ENCODE measurements around the gene SPRED2.
"Not testable (repeated sequence)": the region's sequence is repeated elsewhere in the genome, so short reads cannot be mapped to it uniquely, and the experiment has no call there.

SPRED2 gene

DNA sequence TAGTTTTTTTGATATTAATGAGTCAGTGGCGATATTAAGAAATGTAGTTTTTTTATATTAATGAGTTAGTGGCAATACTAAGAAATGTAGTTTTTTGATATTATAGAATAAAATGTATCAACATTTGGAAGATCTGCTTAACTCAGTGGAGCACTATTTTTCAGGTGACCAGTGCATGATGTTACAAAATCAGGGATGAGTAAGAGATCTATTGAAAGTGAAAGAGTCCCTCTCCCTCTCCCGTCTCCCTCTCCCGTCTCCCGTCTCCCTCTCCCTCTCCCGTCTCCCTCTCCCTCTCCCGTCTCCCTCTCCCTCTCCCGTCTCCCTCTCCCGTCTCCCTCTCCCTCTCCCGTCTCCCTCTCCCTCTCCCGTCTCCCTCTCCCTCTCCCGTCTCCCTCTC lies 94.5 kb downstream of the SPRED2 start:
- not testable (repeated sequence) for DNase-seq

DNA sequence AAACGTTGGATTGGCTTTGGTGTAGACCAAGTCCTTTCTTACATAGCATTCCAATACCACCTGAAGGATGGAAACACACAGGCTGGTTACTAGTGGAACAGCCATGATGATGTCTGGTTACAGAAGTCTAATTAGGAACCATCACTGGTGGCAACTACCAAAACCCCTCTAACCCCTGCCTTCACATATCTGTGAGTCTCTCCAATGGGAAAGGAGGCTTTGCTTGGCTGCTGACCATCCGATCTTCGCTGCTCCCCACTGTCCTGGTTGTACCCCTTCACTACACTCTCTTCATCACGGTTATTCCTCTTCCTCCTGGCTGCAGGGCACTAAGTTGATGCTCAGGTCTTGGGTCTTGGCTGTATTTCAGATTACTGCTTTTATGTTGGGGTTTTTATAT lies 97.7 kb downstream of the SPRED2 start:
- no peak for DNase-seq

DNA sequence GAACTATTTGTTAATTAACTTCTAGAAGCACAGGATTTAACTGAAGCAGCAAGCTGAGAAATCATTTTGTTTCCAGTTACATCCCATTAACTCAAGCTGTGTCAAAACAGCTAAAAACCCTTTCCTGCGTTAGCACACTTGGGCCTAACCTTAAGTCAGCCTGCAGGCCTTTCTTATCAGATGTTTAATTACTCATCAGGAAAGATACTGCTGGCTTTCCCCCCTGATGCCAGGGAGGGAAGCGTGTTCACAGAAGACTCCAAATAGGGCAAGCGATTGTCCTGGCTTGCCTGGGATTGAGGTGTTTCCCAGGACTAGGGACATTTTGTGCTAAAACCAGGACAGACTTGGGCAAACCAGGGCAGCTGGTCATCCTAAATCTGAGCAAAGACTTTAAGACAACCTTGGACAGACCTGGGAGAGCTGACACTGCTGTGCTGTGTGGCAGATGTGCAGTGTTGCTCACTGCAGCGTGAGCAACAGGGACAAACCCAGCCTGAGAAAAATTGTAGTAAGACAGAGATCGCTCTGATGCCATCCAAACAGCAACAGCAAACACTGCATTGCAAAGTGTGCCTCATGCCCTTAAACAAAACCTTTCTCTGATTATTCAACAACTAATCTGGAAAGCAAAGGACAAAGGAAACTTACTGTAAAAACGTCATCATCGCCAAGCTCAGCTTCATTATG lies 100.9 kb downstream of the SPRED2 start:
- DNase-seq, result no peak

DNA sequence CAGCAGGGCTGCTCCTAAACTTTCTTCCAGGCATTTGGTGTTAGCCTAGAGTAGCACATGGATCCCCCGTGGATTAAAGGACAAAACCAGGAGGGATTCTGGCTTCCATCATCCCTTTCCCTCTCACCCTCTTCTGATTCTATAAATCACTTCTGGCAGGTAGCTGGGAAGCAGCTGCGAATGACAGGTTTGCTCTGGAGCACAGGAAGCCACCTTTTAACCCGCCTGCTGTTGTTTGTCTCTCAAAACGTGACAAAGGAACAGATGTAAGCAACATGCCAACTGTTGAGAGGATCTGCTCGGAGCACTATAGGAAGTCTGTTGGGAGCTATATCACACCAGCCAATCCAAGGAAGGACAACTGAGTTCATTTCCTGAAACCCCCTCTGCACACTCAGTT lies 102.9 kb downstream of the SPRED2 start:
- peak; percentile 15 for DNase-seq

DNA sequence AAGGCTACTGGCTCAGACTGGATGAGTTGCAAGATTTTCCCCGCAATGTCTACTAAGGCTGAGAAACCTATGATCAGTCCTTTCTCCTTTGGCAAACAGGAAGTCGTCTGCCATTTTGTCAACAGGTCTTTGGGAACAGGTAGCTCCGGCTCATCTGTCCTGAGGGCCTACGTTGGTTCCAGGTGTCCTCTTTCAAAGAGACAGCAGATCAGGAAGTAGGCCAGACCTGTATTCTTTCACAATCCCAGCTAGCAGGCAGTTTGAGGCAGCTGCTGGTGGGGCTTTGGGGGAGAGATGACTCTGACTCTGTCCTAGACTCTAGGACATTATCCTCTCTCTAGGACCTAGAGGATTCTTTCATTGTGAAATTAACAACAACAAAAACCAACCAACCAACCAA lies 106.1 kb downstream of the SPRED2 start:
- no peak for DNase-seq

DNA sequence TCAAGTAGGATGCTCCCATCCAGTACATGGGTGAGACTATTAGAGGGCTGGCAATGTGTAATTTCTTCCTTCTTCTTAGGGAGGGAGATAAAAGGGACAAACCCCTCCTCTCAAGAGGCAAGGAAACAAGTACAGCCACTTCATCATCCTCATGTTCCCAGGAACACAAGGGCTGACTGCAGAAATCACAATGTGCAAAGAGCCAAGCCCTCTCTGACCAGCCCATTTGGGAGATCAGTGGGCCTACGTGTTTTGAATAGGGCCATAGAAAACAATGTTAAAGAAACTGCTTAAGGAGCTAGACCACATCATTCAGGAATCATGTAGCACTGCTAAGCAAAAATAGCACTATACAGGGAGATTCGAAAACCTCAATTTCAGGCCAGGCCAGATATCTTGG lies 107.3 kb downstream of the SPRED2 start:
- DNase-seq, result no peak

DNA sequence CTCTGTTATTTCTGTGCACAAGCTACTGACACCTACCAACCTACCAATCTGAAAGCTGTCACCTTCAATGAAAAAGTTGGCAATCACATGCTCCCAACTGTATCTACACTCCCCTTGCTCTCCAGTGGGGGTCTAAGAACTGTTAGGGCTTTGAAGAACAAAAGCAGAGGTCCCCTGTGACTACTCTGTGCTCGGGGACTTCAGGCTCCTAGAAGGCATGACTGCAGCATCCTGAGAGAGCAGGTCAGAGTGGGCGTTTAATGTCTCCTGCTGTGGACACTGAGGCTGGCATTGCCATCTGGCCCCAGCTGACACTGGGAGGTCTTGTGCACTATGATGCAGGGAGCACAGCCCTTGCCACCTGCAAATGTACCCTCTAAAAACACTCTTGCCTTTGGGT lies 111.5 kb downstream of the SPRED2 start:
- no peak for DNase-seq

DNA sequence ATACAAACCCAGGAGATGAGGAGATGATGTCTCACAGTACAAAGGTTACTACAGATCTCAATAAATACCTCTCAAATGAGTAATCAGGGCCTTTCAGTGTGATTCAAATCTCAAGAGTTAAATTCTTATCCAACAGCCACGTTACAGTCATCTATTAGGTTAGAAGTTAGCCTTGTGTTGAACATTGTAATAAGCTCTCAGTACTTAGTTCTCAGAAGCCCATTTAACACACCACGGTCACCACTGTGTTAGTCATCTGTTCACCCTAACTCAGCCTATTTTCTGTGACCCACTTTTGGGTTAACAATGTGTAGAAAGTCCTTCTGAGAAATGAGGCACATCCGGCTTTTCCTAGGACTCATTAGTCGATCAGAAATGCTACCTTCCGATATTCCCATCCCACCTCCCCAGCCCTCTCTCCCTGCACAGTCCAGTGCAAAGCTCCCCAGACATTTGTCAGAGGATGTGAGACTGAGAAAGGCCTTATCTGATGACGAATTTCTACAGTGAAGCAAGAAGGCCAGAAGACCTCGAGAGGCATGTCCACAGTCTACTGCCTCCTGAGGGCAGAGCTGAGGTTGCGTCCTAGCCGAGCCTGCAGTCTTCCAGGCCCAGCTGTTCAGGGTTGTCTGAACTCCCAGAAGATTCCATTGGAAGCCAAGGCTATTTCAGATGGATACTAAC lies 112.2 kb downstream of the SPRED2 start:
- DNase-seq, result no peak

DNA sequence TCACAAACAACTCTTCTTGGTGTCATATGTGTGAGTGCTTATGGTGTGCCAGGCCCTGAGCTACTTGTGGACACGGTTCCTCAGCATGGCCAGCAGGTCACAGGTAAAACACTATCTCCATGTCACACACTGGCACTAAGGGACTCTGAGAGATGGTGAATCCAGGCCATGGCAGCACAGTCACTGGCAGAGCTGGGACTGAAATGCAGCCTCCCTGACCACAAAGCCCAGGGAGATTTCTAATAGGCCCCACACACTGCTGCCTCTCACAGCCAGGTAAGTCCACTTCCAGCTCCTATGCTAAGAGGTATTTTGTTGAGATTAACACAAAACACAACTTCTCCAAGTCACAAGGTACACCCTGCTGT lies 112.7 kb downstream of the SPRED2 start:
- DNase-seq, result no peak

DNA sequence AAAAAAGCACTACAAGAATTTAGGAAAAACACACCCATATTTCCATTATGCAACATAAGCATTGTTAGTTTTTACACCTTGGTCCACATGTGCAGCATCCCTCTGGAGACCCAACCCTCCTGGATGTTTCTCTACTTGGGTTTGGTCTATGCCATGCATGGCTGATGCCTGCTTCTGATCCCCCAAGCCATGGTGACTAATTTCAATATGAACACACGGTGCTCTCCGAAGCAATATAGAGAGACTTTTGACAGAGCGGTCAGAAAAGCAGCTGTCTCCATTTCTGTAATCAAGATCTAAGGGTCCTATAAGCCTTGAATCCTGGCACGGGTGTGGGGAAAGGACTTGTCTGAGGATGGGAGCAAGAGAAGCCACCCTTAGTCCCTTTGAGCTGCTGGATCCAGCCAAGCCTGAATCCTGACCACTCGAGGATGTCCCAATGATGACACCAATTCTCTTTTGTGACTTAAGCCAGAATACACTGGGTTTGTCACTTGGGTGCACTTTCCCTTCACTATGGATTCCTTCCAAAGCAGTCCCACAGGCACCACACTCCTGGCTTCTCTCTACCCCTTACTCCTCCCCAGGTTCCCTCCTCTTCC lies 113.2 kb downstream of the SPRED2 start:
- no peak for DNase-seq

DNA sequence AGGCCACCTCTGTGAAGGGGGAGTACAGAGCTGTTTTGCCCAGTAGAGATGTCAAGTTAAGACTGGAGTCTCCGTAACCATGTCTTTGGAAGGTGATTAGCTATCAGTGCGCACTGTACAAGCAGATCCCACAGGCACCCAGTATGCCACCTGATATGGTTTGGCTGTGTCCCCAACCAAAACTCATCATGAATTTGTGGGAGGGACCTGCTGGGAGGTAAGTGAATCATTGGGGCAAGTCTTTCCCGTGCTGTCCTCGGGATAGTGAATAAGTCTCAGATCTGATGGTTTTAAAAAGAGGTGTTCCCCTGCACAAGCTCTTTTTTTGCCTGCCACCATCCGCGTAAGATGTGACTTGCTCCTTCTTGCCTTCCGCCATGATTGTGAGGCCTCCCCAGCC lies 114.6 kb downstream of the SPRED2 start:
- no peak for DNase-seq

DNA sequence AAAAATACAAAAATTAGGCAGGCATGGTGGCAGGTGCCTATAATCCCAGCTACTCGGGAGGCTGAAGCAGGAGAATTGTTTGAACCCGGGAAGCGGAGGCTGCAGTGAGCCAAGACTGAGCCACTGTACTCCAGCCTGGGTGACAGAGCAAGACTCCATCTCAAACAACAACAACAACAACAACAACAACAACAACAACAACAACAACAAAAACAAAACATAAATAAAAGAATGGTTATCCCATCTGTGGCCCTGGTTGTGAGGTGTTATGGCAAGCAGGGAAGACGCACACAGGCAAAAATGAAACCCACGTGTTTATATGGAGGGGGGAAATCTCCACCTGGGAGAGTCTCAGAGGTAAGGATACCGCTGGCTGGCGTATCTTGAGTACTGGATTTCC lies 115.0 kb downstream of the SPRED2 start:
- not testable (repeated sequence) for DNase-seq

DNA sequence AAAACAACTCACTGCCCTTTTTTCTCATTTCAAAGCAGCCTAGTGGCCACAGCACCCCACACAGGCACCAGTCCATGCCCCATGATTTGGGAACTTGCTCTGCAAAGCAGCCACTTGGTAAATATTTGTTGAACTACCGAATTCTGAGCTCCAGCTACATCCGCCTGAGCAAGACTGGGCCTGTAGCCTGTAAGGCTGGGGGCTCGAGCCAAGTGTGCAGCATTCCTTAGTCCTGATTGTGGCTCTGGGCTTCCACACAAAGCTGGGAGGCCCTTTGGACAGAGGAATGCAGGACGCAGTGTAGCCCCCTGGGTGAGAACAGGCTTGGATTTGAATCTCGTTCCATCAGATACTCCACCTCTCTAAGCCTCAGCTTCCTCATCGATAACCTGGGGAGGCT lies 116.3 kb downstream of the SPRED2 start:
- DNase-seq, result no peak

DNA sequence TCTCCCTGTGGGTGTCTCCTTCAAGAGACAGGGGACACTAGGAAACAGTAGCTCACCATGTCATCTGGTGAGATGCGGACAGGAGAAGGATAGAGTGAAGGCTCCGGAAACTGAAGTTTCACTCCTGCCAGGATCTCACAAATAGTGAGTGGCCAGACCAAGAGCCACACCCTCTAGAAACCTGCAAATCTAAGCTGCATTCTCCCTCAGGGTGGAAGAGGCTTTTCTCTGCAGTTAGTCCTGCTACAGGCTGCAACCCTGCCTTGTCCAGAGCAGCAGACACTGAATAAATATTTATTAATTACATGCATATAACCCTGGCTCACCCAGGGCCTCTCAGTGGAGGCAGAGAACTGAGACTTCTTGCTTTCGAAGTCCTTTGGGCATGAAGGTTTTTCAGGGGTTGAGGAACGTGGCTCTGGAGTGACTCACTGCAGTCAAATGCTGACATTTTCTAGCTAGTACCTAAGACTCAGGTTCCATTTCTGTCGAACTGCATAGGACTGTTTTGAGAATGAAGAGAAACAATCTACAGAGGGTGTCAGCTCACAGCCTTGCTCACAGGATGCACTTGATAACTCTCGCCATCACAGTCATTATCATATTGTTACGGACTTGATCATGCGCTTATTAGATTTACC lies 117.5 kb downstream of the SPRED2 start:
- no peak for DNase-seq

DNA sequence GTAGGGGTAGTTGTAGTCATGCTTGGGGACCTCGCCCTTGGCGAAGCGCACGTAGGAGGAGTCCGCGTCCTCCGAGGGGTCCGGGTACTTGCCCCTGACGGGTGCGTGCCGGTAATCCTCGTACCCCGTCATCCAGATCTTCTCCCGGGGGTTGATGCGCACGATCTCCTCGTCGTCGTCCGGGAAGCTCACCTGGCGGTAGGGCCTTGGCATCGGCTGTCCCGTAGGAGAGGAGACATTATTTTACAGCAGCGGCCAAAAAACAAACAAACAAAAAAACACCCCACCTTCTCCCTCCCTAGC lies 118.5 kb downstream of the SPRED2 start:
- DNase-seq, result no peak

DNA sequence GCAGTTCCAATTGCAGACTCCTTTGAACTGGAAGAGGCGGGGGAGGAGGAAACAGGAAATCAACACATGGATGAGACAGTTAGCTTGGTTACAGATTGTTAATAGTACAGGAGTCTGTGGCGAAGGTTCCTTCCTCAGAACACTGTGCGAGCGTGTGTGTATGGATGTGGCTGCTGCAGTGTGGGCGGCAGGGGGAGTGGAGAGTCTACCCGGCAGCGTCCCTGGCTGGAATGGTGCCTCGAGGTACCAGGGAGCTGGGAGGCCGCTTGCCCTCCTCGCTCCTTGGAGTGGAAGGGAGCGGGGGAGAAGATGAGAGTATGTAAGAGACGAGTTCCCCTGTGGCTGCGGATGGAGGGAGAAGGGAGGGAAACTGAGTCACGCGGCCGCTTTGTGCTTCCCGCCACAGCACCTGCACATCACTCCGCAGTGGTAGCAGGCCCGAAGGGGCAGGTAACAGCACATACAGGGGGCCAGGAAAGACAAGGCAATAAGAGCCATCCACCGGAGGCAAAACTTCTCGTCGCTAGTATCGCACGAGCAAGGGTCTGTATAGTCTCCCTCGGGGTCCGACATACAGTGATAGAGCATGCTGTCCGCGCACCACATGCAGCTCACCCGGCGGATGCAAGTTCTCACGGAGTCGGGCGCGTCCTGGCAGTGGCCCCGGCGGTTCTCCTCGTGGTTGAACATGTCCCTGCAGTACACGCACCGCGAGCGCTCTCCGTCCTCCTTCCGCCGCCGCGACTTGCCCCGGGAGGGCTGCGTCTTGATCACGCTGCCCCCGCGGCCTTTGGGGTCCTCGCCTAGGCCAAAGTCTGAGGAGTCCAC lies 119.1 kb downstream of the SPRED2 start:
- DNase-seq, result no peak

DNA sequence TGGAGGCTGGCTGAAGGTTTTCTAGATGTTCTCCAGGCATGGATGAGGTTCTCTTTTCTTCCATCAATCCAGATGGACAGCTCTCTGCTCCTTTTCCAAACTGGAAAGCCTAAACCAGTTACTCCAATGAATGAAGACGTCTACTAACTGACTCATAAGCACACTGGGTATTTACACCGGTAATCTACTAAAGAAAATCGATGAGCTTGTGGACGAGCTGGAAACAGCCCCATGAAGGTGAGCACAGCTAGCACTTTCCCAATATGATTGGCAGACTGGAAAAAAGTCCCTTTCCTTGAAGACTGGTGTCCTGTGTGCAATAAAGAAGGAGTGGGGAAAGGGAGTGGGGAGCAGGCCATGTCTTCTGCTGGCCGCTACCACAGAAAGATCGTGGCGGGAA lies 120.8 kb downstream of the SPRED2 start:
- DNase-seq, result no peak

DNA sequence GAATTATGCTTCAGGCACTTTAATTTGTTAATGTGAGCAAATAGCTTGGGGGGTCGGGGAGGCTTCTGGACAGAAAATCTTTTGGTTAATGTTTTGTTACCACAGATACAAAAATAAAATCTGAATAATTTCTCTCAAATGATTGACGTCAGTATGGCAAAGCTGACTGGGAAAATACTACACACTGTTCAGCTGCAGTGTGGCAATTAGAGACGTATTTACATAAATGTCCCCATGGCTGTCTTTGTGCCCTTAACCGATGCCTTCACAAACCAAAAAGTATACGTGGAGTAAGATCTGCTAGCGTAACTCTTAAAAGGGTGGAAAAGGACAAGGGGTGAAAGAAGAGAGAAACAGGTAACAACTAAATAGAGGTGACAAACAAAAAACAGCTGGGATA lies 121.3 kb downstream of the SPRED2 start:
- no peak for DNase-seq

DNA sequence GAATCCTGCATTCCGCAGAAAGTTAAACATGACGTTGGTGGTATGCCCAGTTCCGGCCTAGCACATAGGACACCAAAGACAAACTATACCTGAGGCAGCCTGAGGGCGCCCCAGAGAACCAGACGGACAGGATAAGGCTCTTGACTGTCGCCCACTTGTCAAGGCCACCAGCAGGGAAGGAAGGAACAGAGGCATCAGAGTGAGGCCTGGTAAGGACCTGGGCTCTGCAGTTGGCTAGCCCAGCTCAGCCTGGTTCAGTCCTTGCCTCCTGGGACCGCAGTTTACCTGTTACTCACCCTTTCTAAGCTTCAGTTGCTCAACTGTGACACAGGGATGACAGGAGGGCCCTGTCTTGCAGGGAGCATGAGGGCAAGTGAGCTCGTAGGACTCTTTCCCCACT lies 122.7 kb downstream of the SPRED2 start:
- no peak for DNase-seq

DNA sequence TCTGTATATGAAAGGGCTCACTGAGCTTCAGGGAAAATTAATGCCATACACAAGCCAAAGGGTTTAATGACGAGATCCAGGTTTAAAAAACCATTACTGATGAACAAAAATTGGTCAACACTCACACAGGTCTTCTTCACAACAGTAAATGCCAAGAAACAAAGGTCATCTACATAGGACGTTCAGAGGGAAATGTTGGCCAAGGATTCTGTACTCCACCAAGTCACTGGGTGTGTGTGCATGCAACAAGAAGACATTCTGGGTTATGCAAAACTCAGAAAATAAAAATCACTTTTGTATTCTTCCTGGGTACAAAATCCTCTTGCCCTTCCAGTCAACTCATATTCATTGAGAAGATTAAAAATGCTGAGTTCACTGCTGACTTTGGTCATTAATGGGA lies 126.5 kb downstream of the SPRED2 start:
- no peak for DNase-seq

DNA sequence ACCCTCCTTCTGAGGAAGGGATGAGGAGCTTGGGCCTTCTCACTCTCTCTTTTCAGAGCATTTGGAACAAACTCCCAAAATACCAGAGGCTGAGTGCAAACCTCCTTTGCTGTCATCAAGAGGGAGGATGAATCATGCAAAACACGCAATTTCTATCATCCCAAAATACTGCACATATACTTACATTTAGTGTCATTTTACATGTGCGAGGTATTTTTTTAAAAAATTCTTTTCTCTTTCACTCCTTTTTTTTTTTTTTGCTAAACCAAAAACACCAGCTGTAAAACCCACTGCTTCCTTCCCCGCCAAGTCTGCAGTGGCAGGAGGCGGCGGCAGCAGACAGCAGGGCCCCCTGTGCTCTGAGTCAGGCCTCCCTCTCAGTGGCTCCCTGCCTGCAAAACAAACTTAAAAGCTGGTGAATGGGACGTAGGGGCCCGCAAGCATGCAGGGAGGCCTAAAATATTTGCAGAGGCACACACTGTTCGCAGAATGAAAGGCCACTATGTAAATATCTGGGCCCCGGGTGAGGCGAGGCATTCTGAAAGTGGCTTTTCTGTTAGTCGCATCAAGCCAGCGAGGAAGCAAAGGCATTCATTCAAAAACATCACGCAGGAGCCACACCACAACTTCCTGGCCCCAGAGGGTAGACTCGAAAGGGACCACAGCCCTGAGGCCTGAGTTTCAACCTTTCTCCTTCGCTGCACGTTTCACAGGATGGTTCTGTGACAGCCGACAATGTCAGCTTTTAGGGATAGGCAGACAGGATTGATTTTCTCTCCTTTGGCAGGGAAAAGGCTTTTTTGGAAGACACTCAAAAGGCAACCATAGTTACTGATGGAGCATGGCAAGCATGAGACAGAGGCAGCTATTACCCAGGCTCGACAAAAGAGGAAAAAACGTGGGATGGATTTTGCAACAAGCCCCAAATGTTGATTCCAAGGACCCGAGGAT lies 131.4 kb downstream of the SPRED2 start:
- no peak for DNase-seq

DNA sequence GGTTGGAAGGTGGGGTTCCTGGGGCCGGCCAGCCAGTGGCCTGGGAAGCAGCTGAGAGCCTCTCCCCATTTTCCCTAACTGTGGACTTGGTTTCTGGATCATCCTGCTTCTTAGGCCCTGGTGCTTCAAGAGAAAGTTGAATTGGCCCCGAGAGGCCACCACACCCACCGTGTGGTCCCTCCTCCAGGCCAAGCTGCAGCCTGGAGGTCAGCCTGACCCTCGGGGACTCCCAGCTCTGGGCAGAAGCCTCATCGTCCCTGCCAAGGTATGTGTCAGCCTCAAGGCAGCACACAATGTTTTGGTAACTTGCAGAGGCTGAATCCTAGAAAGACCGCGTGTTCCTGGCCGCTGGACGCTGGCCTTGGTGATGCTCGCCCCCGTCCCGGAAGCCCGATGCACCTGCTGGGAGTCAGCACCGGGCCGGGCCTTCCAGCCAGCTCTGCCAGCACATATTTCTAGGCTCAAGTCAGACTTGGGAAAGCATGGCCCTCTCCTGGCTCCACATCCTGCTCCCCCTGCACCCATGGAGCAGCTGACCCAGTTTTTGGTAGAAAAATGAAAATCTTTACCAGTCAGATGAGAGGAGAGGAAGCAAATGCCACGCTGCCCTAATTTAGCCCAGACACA lies 132.2 kb downstream of the SPRED2 start:
- DNase-seq, result no peak
